Skeletal muscle tissue (tissue), 4 donors: ENCODE data around the gene EHMT1. TPM values are rescaled to one million over a fixed set of nuclear protein-coding genes. Genes with fewer than 3 reads are reported as not detected.

Source experiments
- H3K27ac ChIP-seq: one replicate; pipeline ENCODE4 v1.7.0; 2013; ENCODE audit warnings: mild to moderate bottlenecking, low read depth, low read length, inconsistent platforms
- H3K27me3 ChIP-seq, 3 donors: one replicate each; pipeline ENCODE4 v1.7.0; 2013; ENCODE audit warnings: low read length in 3 of 3; ENCODE audit not compliant: control insufficient read depth in 3 of 3, insufficient read depth in 3 of 3
- H3K36me3 ChIP-seq, 3 donors: one replicate each; pipeline ENCODE4 v1.7.0; 2013; ENCODE audit warnings: low read length in 3 of 3; ENCODE audit not compliant: control insufficient read depth in 3 of 3, insufficient read depth in 3 of 3
- H3K4me1 ChIP-seq, 3 donors: one replicate each; pipeline ENCODE4 v1.7.0; 2013; ENCODE audit warnings: low read length in 3 of 3, mild to moderate bottlenecking in 3 of 3; ENCODE audit not compliant: control insufficient read depth in 3 of 3, insufficient read depth in 3 of 3
- H3K4me3 ChIP-seq, 3 donors: one replicate each; pipeline ENCODE4 v1.7.0; 2013; ENCODE audit warnings: low read length in 3 of 3
- H3K9ac ChIP-seq, 3 donors: one replicate each; pipeline ENCODE4 v1.7.0; 2013; ENCODE audit warnings: low read length in 3 of 3, mild to moderate bottlenecking in 3 of 3, moderate library complexity in 2 of 3, low read depth in 1 of 3
- H3K9me3 ChIP-seq, 3 donors: one replicate each; pipeline ENCODE4 v1.7.0; 2013; ENCODE audit warnings: low read length in 3 of 3; ENCODE audit not compliant: control insufficient read depth in 3 of 3
- total RNA-seq: library from RNA; depleted of rRNA; stranded (reverse); fragments of >200 nt; gene quantifications from one replicate; pipeline ENCODE4 v1.2.3, GENCODE V29; 2014
- donor health status: Osteomylitis.

EHMT1 gene
- total RNA-seq, 1 donor from 2014 or later, result 43.3 TPM

DNA sequence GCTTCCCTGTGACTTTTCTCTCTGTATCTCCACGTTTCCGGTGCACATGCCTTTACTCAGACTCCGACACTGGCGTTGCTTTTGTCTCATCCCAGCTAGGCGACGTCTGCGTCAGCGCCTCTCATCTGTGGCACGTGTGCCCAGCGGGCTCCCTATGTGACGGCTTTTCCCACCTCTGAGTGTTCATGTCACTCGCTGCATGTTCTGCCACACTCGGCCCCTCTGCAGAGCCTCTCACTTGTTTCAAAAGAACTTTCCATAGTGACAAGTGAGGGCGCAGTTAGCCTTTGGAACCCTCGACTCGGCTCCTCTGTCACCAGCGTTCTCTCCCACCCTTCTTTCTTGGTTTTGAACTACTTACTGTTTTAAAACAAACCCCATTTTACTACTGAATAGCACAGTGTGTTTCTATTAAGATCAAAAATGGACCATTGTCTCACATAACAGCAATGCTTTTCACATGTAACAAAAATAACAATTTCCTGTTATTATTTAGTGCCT is 145.4 kb downstream of the EHMT1 start:
- no peaks in the 10 kb centered on the region for H3K27me3 ChIP-seq
- no peaks in the 10 kb centered on the region for H3K9me3 ChIP-seq
- H3K36me3 ChIP-seq, result peaks cover 29 to 43% (median 35%) of the 10 kb centered on the region in 3 donors
- H3K9ac ChIP-seq, result no peak overlapping the region
- no peak overlapping the region for H3K4me3 ChIP-seq
- H3K4me1 ChIP-seq, result peaks cover 0 to 9% (median 8%) of the 10 kb centered on the region in 3 donors
- H3K27ac ChIP-seq, result no peak overlapping the region

DNA sequence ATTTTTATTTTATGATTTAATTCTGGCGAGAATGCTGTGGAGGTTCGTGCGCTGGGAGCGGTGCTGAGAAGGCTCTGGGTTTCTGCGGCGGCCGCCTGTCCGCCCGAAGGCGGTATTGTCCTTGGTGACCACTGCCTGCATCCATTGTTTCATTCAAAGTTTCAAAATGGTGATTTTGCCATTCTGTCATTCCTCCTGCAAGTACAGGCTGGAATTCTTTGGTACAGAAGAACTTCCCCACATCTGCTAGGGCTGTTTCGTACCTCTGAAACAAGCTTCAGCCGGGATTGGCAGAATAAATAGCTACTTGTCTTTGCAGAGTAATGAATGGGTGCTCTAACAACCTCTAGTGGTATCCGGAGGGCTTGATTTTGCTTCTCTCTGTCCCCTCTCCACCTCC is 146.2 kb downstream of the EHMT1 start:
- Histone ChIP-seq H3K27ac (no peak overlapping the region), H3K9me3 (no peaks in the 10 kb centered on the region), H3K4me1 (peaks cover 0 to 9% (median 8%) of the 10 kb centered on the region in 3 donors), H3K9ac (no peak overlapping the region), H3K27me3 (no peaks in the 10 kb centered on the region), H3K36me3 (peaks cover 28 to 40% (median 29%) of the 10 kb centered on the region in 3 donors), H3K4me3 (no peak overlapping the region)

DNA sequence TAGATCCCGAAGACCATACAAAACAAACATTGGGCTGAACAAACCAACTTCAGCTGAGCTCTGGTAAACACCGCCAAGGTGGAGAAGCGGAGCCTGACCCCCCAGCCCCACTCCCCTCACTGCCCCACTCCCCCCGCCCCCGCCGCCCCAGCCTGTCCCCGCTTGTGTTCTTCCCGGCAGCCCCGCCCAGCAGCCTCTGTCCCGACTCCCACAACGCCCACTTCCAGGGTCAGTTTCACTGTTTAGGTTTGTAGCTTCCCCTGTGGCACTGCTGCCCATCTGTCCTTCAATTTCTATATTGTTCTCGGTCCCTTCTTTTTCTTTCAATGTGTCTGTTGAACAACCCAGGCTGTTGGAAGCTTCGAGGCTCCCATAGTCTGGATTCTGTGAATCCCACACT is 146.7 kb downstream of the EHMT1 start:
- no peak overlapping the region for H3K27ac ChIP-seq
- H3K36me3 ChIP-seq, result peaks cover 27 to 41% (median 29%) of the 10 kb centered on the region in 3 donors
- H3K9me3 ChIP-seq, result no peaks in the 10 kb centered on the region
- H3K9ac ChIP-seq, result no peak overlapping the region
- peaks cover 0 to 6% (median 4%) of the 10 kb centered on the region in 3 donors for H3K4me1 ChIP-seq
- no peak overlapping the region for H3K4me3 ChIP-seq
- H3K27me3 ChIP-seq, result no peaks in the 10 kb centered on the region

DNA sequence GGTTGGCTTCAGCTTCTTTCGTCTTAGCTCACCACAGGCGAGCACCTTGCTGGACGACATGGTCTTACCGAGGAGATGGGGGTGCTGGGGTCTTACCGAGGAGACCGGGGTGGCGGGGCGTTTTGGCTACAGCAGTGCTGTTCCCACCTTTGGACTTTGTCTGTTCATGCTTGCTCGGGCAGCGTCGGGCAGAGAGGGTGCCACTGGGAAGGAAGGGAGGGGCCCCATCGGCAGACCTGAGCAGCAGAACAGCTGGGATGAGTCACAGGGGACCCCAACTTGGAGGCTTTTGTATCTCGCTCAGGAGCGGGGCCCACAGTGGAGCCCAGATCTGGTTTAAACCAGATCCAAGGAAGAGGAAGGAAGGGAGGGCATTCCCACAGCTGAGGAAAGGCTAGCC is 152.8 kb downstream of the EHMT1 start:
- Histone ChIP-seq H3K4me3 (no peak overlapping the region), H3K27me3 (no peaks in the 10 kb centered on the region), H3K9me3 (no peaks in the 10 kb centered on the region), H3K4me1 (no peaks in the 10 kb centered on the region), H3K36me3 (peaks cover 27 to 35% (median 30%) of the 10 kb centered on the region in 3 donors), H3K27ac (no peak overlapping the region), H3K9ac (no peak overlapping the region)

DNA sequence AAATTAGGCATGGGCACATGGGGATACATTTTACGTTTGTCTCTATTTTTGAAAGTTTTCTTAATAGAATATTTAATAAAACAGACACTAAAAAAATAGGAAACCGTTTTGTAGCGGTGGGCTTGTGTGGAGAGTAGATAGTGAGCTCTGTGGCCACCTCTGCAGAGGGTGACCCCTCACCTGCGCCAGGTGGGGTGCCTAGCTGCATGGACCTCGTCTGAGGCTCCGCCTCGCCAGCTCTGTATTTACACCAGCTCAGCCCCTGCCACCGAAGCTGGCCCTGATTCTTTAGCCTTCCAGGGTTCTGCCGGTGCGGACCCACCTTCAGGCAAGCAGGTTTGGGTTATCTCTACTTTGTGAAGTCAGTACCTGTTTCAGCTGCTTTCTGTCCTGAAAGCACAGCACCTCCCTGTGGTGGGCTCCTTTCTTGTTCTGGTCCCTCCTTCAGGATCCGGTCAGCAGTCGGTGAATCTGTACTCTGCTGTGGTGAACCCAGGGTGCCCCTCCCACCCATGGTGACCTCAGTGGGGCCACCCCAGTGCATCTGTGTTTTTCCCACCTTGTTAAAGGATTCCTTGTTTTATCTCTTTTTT is 153.6 kb downstream of the EHMT1 start:
- no peak overlapping the region for H3K9ac ChIP-seq
- H3K27ac ChIP-seq, result no peak overlapping the region
- no peaks in the 10 kb centered on the region for H3K4me1 ChIP-seq
- no peak overlapping the region for H3K4me3 ChIP-seq
- H3K36me3 ChIP-seq, result peaks cover 31 to 39% (median 31%) of the 10 kb centered on the region in 3 donors
- no peaks in the 10 kb centered on the region for H3K9me3 ChIP-seq
- H3K27me3 ChIP-seq, result no peaks in the 10 kb centered on the region

DNA sequence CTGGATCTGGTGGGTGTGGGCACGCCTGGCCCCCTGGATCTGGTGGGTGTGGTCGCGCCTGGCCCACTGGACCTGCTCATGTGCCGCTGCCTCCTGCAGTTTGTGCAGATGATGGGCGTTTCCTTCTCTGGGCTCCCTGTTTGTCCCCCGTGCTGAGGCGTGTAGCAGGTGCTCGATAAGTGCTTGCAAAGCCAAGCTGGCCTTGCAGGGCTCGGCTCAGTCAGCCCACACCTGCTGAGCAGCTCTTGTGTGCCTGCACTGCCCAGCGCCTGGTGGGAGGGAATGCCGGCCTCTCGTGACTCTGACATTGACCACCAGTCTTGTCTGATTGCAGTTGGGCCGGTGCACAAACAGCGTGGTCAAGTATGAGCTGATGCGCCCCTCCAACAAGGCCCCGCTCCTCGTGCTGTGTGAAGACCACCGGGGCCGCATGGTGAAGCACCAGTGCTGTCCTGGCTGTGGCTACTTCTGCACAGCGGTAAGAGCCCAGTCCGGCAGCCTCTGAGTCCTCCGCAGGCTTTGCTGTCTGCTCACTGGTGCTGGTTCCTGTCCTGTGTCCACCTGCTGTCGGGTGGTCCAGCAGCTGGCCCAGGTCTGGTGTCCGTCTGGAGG is 156.1 kb downstream of the EHMT1 start:
- H3K9me3 ChIP-seq, result no peaks in the 10 kb centered on the region
- no peak overlapping the region for H3K4me3 ChIP-seq
- no peak overlapping the region for H3K27ac ChIP-seq
- no peaks in the 10 kb centered on the region for H3K27me3 ChIP-seq
- no peaks in the 10 kb centered on the region for H3K4me1 ChIP-seq
- no peak overlapping the region for H3K9ac ChIP-seq
- peaks cover 52 to 58% (median 52%) of the 10 kb centered on the region in 3 donors for H3K36me3 ChIP-seq

DNA sequence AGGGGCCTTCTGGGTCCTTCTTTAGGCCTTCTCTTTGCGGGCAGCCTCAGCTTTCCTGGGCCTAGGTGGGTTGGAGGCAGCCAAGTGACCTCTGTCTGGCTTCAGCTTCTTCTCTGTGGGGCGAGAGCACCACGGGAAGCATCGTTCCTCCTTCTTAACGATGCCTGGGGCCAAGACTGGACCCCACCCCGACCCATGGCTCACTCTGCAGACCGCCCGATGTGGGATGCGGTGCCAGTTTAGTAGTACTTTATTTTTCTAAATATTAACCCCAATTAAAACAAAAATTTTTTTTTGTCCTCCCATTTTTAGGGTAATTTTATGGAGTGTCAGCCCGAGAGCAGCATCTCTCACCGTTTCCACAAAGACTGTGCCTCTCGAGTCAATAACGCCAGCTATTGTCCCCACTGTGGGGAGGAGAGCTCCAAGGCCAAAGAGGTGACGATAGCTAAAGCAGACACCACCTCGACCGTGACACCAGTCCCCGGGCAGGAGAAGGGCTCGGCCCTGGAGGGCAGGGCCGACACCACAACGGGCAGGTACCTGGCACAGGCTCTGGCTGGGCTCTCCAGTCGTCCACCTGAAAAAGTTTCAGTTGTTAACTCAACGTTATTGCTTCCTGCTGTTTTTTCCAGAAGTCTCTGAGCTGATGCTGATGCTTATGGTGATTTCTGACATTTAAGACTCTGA is 157.6 kb downstream of the EHMT1 start:
- Histone ChIP-seq H3K9ac (no peak overlapping the region), H3K36me3 (peaks cover 47 to 58% (median 50%) of the 10 kb centered on the region in 3 donors), H3K27me3 (no peaks in the 10 kb centered on the region), H3K4me1 (no peaks in the 10 kb centered on the region), H3K4me3 (no peak overlapping the region), H3K9me3 (no peaks in the 10 kb centered on the region), H3K27ac (no peak overlapping the region)

DNA sequence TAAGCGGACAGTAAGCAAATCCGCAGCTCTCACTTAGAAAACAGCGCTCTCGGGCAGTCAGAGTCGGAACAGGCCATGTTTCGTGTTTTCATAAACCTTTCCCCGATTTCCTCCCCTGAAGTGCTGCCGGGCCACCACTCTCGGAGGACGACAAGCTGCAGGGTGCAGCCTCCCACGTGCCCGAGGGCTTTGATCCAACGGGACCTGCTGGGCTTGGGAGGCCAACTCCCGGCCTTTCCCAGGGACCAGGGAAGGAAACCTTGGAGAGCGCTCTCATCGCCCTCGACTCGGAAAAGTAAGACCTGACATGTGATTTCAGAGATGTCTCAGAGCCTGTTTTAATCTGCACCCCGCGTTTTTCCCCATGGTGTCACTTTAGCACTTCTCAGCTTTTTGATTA is 159.0 kb downstream of the EHMT1 start:
- Histone ChIP-seq H3K36me3 (peaks cover 57 to 71% (median 62%) of the 10 kb centered on the region in 3 donors), H3K9ac (no peak overlapping the region), H3K27me3 (no peaks in the 10 kb centered on the region), H3K4me1 (no peaks in the 10 kb centered on the region), H3K27ac (no peak overlapping the region), H3K9me3 (no peaks in the 10 kb centered on the region), H3K4me3 (no peak overlapping the region)

DNA sequence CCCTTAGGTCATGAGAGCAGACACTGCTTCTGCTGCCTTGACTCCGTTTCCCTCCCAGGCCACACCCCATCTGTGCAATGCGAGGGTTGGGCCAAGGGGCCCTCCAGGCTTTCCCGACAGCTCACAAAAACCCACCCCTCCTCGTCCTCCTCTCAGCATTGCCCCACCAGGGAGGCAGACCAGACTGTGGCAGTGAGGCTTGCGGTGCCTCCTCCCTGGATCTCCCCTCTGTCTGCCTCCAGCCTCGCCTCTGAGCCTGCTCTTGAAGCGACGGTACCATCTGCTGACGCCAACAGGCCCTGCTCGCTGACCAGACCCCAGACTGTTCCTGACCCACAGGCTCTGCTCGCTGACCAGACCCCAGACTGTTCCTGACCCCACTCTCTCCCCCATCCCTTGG is 159.5 kb downstream of the EHMT1 start:
- Histone ChIP-seq H3K4me1 (no peaks in the 10 kb centered on the region), H3K4me3 (no peak overlapping the region), H3K27ac (no peak overlapping the region), H3K9ac (no peak overlapping the region), H3K36me3 (peaks cover 63 to 77% (median 65%) of the 10 kb centered on the region in 3 donors), H3K9me3 (no peaks in the 10 kb centered on the region), H3K27me3 (no peaks in the 10 kb centered on the region)

DNA sequence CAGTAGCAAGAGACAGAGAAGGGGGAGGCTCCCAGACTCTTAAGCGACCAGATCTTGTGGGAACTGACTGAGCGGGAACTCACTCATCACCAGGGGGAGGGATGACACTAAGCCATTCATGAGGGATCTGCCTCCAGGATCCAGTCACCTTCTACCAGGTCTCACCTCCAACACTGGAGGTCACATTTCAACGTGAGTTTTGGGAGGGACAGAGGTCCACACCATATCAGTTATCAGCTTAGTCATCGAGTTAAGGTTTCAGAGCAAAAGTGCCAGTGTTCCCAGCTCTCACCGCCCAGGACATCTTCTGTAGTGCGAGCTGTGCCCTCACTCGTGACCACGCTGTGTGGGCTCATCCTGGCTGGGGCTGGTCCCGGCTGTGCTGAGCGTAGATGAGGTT is 160.1 kb downstream of the EHMT1 start:
- peaks cover 64 to 79% (median 66%) of the 10 kb centered on the region in 3 donors for H3K36me3 ChIP-seq
- H3K9ac ChIP-seq, result no peak overlapping the region
- H3K9me3 ChIP-seq, result no peaks in the 10 kb centered on the region
- H3K27me3 ChIP-seq, result no peaks in the 10 kb centered on the region
- no peak overlapping the region for H3K4me3 ChIP-seq
- H3K27ac ChIP-seq, result no peak overlapping the region
- H3K4me1 ChIP-seq, result no peaks in the 10 kb centered on the region
